Measurements from ENCODE around the gene COQ8B. TPM values are rescaled to one million over a fixed set of nuclear protein-coding genes. Genes with fewer than 3 reads are reported as not detected.

The COQ8B gene
- total and polyA plus RNA-seq, 2 donors (not counting 1 experiment from before 2014, with no cell fraction given) = 58.9 to 62.6 TPM

DNA sequence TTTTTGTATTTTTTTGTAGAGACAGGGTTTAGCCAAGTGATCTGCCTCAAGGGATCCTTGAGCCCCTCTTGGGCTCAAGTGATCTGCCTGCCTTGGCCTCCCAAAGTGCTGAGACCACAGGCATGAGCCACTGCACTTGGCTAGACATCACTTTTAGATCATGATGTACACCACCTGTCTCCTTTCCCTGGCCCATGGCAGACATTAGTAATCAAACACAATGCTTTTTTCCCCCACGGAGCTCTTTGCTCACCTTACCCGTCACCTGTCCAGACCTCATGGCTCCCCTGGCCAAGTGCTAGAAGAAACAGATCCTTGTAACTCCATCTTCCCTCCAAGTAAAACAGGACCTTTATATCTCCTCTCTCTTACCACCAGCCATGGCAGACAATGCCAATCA, 44.6 kb downstream of the COQ8B start:
- H3K79me2 ChIP-seq (ENCODE audit: control insufficient read depth, insufficient read depth, low read length) = no peaks in the 10 kb centered on the region
- Mint-ChIP-seq H3K27ac (no peak overlapping the region), H3K27me3 (no peaks in the 10 kb centered on the region), H3K9me3 (ENCODE audit: insufficient read depth) (peaks cover 2% of the 10 kb centered on the region), H3K4me3 (no peak overlapping the region), H3K4me1 (peaks cover 2% of the 10 kb centered on the region)
- no peak overlapping the region for H2AFZ ChIP-seq (ENCODE audit: insufficient read depth, low read depth, low read length, poor library complexity, severe bottlenecking)
- ChIA-PET POLR2A (no interaction called here), CTCF (interaction anchor here (0.8 kb wide), 1 partner anchor 9 kb away, joined by 3 read pairs; no protein-coding TSS in a partner anchor)
- no peak overlapping the region for H3K9ac ChIP-seq (ENCODE audit: low read length)
- no peak overlapping the region for H3K27ac ChIP-seq (ENCODE audit: low read length in 2 of 2)
- ATAC-seq (ENCODE audit: low read depth) = no peak
- peaks cover 0 to 2% (median 0%) of the 10 kb centered on the region in 3 donors for H3K9me3 ChIP-seq (ENCODE audit: control extremely low read depth in 1 of 3, control insufficient read depth in 2 of 3, insufficient read depth in 1 of 3, low read length in 2 of 3)
- WGBS (ENCODE audit: insufficient coverage) = 100% methylated on average over 2 of the region's 2 CpGs
- H3K4me3 ChIP-seq (ENCODE audit: control extremely low read depth in 1 of 5, extremely low read depth in 1 of 5, insufficient read depth in 1 of 5, low read depth in 2 of 5, low read length in 4 of 5) = no peak overlapping the region
- intact Hi-C loops (cut with micrococcal nuclease) = no loop called here
- peaks cover 2 to 35% of the 10 kb centered on the region in 2 experiments for H3K36me3 ChIP-seq (replicated peaks in 1 of 2; ENCODE audit: control extremely low read depth in 1 of 2, control insufficient read depth in 1 of 2, extremely low read depth in 1 of 2, insufficient read depth in 2 of 2, low read length in 1 of 2)
- no peak for TF ChIP-seq EZH2 (IDR thresholded peaks at IDR 0.05; ENCODE audit: borderline replicate concordance, insufficient read depth, low read depth, low read length, poor library complexity, severe bottlenecking)
- TF ChIP-seq, protein P1, sequence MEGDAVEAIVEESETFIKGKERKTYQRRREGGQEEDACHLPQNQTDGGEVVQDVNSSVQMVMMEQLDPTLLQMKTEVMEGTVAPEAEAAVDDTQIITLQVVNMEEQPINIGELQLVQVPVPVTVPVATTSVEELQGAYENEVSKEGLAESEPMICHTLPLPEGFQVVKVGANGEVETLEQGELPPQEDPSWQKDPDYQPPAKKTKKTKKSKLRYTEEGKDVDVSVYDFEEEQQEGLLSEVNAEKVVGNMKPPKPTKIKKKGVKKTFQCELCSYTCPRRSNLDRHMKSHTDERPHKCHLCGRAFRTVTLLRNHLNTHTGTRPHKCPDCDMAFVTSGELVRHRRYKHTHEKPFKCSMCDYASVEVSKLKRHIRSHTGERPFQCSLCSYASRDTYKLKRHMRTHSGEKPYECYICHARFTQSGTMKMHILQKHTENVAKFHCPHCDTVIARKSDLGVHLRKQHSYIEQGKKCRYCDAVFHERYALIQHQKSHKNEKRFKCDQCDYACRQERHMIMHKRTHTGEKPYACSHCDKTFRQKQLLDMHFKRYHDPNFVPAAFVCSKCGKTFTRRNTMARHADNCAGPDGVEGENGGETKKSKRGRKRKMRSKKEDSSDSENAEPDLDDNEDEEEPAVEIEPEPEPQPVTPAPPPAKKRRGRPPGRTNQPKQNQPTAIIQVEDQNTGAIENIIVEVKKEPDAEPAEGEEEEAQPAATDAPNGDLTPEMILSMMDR (IDR thresholded peaks at IDR 0.05) = no peak
- no peaks in the 10 kb centered on the region for H4K20me1 ChIP-seq (ENCODE audit: control insufficient read depth, insufficient read depth, low read length, poor library complexity, severe bottlenecking)
- no peaks in the 10 kb centered on the region for H3K4me1 ChIP-seq (ENCODE audit: control insufficient read depth in 2 of 2, insufficient read depth in 2 of 2, low read length in 2 of 2)
- no peak overlapping the region for H3K4me2 ChIP-seq (replicated peaks; ENCODE audit: low read depth, low read length, poor library complexity, severe bottlenecking)
- no peak for DNase-seq
- no peaks in the 10 kb centered on the region for H3K27me3 ChIP-seq (replicated peaks in 1 of 4; ENCODE audit: control extremely low read depth in 1 of 4, control insufficient read depth in 3 of 4, insufficient read depth in 4 of 4, low read length in 3 of 4)

- no peak overlapping the region for H3K4me3 Mint-ChIP-seq
- WGBS (ENCODE audit: insufficient coverage) = 97% methylated on average over 7 of the region's 9 CpGs
These were observed 45.3 kb downstream of the COQ8B start for GRCh38 chr19:40671404-40671803.

More at GRCh38 chr19:40671404-40671803, 45.3 kb downstream of the COQ8B start:
- DNase-seq (no peak), ATAC-seq (ENCODE audit: low read depth) (no peak)
- peaks cover 2 to 35% of the 10 kb centered on the region in 2 experiments for H3K36me3 ChIP-seq (replicated peaks in 1 of 2; ENCODE audit: control extremely low read depth in 1 of 2, control insufficient read depth in 1 of 2, extremely low read depth in 1 of 2, insufficient read depth in 2 of 2, low read length in 1 of 2)
- no peak overlapping the region for H3K4me3 ChIP-seq (ENCODE audit: control extremely low read depth in 1 of 5, extremely low read depth in 1 of 5, insufficient read depth in 1 of 5, low read depth in 2 of 5, low read length in 4 of 5)
- POLR2A ChIA-PET = no interaction called here
- no peaks in the 10 kb centered on the region for H3K27me3 Mint-ChIP-seq
- CTCF ChIA-PET = no interaction called here
- H3K27me3 ChIP-seq (replicated peaks in 1 of 4; ENCODE audit: control extremely low read depth in 1 of 4, control insufficient read depth in 3 of 4, insufficient read depth in 4 of 4, low read length in 3 of 4) = no peaks in the 10 kb centered on the region
- no peak overlapping the region for H2AFZ ChIP-seq (ENCODE audit: insufficient read depth, low read depth, low read length, poor library complexity, severe bottlenecking)
- H4K20me1 ChIP-seq (ENCODE audit: control insufficient read depth, insufficient read depth, low read length, poor library complexity, severe bottlenecking) = no peaks in the 10 kb centered on the region
- no peak for TF ChIP-seq EZH2 (IDR thresholded peaks at IDR 0.05; ENCODE audit: borderline replicate concordance, insufficient read depth, low read depth, low read length, poor library complexity, severe bottlenecking)
- TF ChIP-seq, protein P1 (IDR thresholded peaks at IDR 0.05) = no peak
- H3K9ac ChIP-seq (ENCODE audit: low read length) = no peak overlapping the region
- no peaks in the 10 kb centered on the region for H3K4me1 ChIP-seq (ENCODE audit: control insufficient read depth in 2 of 2, insufficient read depth in 2 of 2, low read length in 2 of 2)
- peaks cover 2% of the 10 kb centered on the region for H3K9me3 Mint-ChIP-seq (ENCODE audit: insufficient read depth)
- no peak overlapping the region for H3K27ac ChIP-seq (ENCODE audit: low read length in 2 of 2)
- intact Hi-C loops (cut with micrococcal nuclease) = no loop called here
- no peaks in the 10 kb centered on the region for H3K79me2 ChIP-seq (ENCODE audit: control insufficient read depth, insufficient read depth, low read length)
- peaks cover 2% of the 10 kb centered on the region for H3K4me1 Mint-ChIP-seq
- no peak overlapping the region for H3K4me2 ChIP-seq (replicated peaks; ENCODE audit: low read depth, low read length, poor library complexity, severe bottlenecking)
- peaks cover 0 to 2% (median 0%) of the 10 kb centered on the region in 3 donors for H3K9me3 ChIP-seq (ENCODE audit: control extremely low read depth in 1 of 3, control insufficient read depth in 2 of 3, insufficient read depth in 1 of 3, low read length in 2 of 3)
- no peak overlapping the region for H3K27ac Mint-ChIP-seq
